CD8-positive, alpha-beta memory T cell (primary cell): Measurements from ENCODE around the gene TMEM170A. TPM values are rescaled to one million over a fixed set of nuclear protein-coding genes. Genes with fewer than 3 reads are reported as not detected.
A peak's percentile ranks its signal among the peaks of the same experiment; 100 is the strongest.

Source experiments
- CTCF ChIA-PET: fragments of 350-600 bp; sonication (Branson Sonifier 250); formaldehyde crosslinking; loops from one replicate; lab custom pipeline; 2021; ENCODE audit warnings: antibody characterized with exemption; lab: Charles Lee
- POLR2A ChIA-PET: fragments of 350-600 bp; sonication (Branson Sonifier 250); formaldehyde crosslinking; loops from one replicate; lab custom pipeline; 2021; ENCODE audit warnings: antibody characterized with exemption; lab: Charles Lee
- DNase-seq, 5 donors: peaks; one replicate each; pipeline versions ENCODE4 v3.0.0 to v3.0.0-alpha.2; 2020 to 2022; ENCODE audit warnings: mixed read lengths in 1 of 5
- H3K27ac ChIP-seq: one replicate; pipeline ENCODE4 v1.7.0; 2013; ENCODE audit warnings: low read depth, mild to moderate bottlenecking, low read length, moderate library complexity
- H3K27me3 ChIP-seq: 2 replicates; pipeline ENCODE4 v1.7.0; 2013; ENCODE audit warnings: low read length, mild to moderate bottlenecking; ENCODE audit not compliant: insufficient read depth, poor library complexity, severe bottlenecking
- H3K36me3 ChIP-seq: 2 replicates; pipeline ENCODE4 v1.7.0; 2013; ENCODE audit warnings: mild to moderate bottlenecking, low read length, moderate library complexity; ENCODE audit not compliant: insufficient read depth
- H3K4me1 ChIP-seq: 2 replicates; pipeline ENCODE4 v1.7.0; 2013; ENCODE audit warnings: mild to moderate bottlenecking, low read length, moderate library complexity; ENCODE audit not compliant: insufficient read depth
- H3K4me3 ChIP-seq: 2 replicates; pipeline ENCODE4 v1.7.0; 2013; ENCODE audit warnings: mild to moderate bottlenecking, low read length
- H3K9me3 ChIP-seq: 2 replicates; pipeline ENCODE4 v1.7.0; 2013; ENCODE audit warnings: mild to moderate bottlenecking, low read length
- H3K27ac Mint-ChIP-seq, 8 donors: one replicate each; pipeline ENCODE4 v1.8.0; 2020 to 2021; ENCODE audit warnings: mixed read lengths in 8 of 8, mild to moderate bottlenecking in 6 of 8, inconsistent platforms in 3 of 8, moderate library complexity in 3 of 8
- H3K27me3 Mint-ChIP-seq, 2 donors: one replicate each; pipeline ENCODE4 v1.8.0; 2020 to 2021; ENCODE audit warnings: mixed read lengths in 2 of 2, mild to moderate bottlenecking in 1 of 2, moderate library complexity in 1 of 2
- H3K36me3 Mint-ChIP-seq, 3 donors: one replicate each; pipeline ENCODE4 v1.8.0; 2020 to 2021; ENCODE audit warnings: mixed read lengths in 3 of 3, inconsistent platforms in 1 of 3, mild to moderate bottlenecking in 1 of 3
- H3K4me1 Mint-ChIP-seq, 3 donors: one replicate each; pipeline ENCODE4 v1.8.0; 2020 to 2021; ENCODE audit warnings: mixed read lengths in 3 of 3, inconsistent platforms in 1 of 3, mild to moderate bottlenecking in 1 of 3
- H3K4me3 Mint-ChIP-seq, 7 donors: one replicate each; pipeline ENCODE4 v1.8.0; 2020 to 2021; ENCODE audit warnings: mixed read lengths in 7 of 7, mild to moderate bottlenecking in 6 of 7, moderate library complexity in 4 of 7, inconsistent platforms in 2 of 7
- H3K9me3 Mint-ChIP-seq, 5 donors: one replicate each; pipeline ENCODE4 v1.8.0; 2020 to 2022; ENCODE audit warnings: mixed read lengths in 5 of 5, mild to moderate bottlenecking in 3 of 5, moderate library complexity in 2 of 5, inconsistent platforms in 1 of 5
- polyA plus RNA-seq: library from polyadenylated mRNA; unstranded; fragments of 300-500 nt; fragmentation: Illumina TruSeq; gene quantifications from one replicate; pipeline ENCODE4 v1.2.3, GENCODE V29; 2021
- total RNA-seq, 2 experiments: library from RNA; stranded (reverse); gene quantifications; one replicate each; pipeline ENCODE4 v1.2.3, GENCODE V29; 2021

Gene TMEM170A
- total and polyA plus RNA-seq, 3 experiments from 2014 or later: 40.9 to 41.8 (median 41.7) TPM

GRCh38 chr16:75406943-75407342 lies 57.5 kb downstream of the TMEM170A start:
- H3K36me3 Mint-ChIP-seq: peaks cover 3 to 49% (median 5%) of the 10 kb centered on the region in 3 donors
- H3K9me3 ChIP-seq: no peaks in the 10 kb centered on the region
- no peaks in the 10 kb centered on the region for H3K4me1 ChIP-seq
- no peak overlapping the region for H3K27ac ChIP-seq
- H3K27ac Mint-ChIP-seq: no peak overlapping the region
- peaks cover 8% of the 10 kb centered on the region for H3K36me3 ChIP-seq
- no peak overlapping the region for H3K4me3 Mint-ChIP-seq
- H3K4me1 Mint-ChIP-seq: no peaks in the 10 kb centered on the region
- no peak overlapping the region for H3K4me3 ChIP-seq
- no peak for DNase-seq
- CTCF ChIA-PET: no interaction called here
- H3K9me3 Mint-ChIP-seq: no peaks in the 10 kb centered on the region
- H3K27me3 ChIP-seq: no peaks in the 10 kb centered on the region
- H3K27me3 Mint-ChIP-seq: no peaks in the 10 kb centered on the region
- POLR2A ChIA-PET: no interaction called here

- Histone ChIP-seq H3K4me1 (no peaks in the 10 kb centered on the region), H3K9me3 (no peaks in the 10 kb centered on the region), H3K27ac (no peak overlapping the region), H3K36me3 (no peaks in the 10 kb centered on the region), H3K27me3 (no peaks in the 10 kb centered on the region), H3K4me3 (no peak overlapping the region)
- peak in 1 of 5 donors; percentile 27 for DNase-seq
- ChIA-PET CTCF (interaction anchor here (0.9 to 5.4 kb wide), 6 partner anchors 13 to 204 kb away, joined by 3 to 27 read pairs (median 12); partner anchors contain the start of gene TMEM170A), POLR2A (no interaction called here)
- H3K4me1 Mint-ChIP-seq: peaks cover 0 to 2% (median 0%) of the 10 kb centered on the region in 3 donors
- H3K27me3 Mint-ChIP-seq: no peaks in the 10 kb centered on the region
- H3K36me3 Mint-ChIP-seq: peaks cover 0 to 36% (median 2%) of the 10 kb centered on the region in 3 donors
- H3K4me3 Mint-ChIP-seq: no peak overlapping the region
- no peaks in the 10 kb centered on the region for H3K9me3 Mint-ChIP-seq
- H3K27ac Mint-ChIP-seq: peak overlapping the region in 1 of 8 donors; percentile 26
Measured at GRCh38 chr16:75402821-75403475, 61.5 kb downstream of the TMEM170A start.

- H3K27ac ChIP-seq: no peak overlapping the region
- H3K9me3 ChIP-seq: no peaks in the 10 kb centered on the region
- H3K4me3 Mint-ChIP-seq: no peak overlapping the region
- no peaks in the 10 kb centered on the region for H3K36me3 ChIP-seq
- no peaks in the 10 kb centered on the region for H3K9me3 Mint-ChIP-seq
- no peak for DNase-seq
- H3K4me1 ChIP-seq: no peaks in the 10 kb centered on the region
- H3K4me1 Mint-ChIP-seq: peaks cover 0 to 2% (median 0%) of the 10 kb centered on the region in 3 donors
- no peaks in the 10 kb centered on the region for H3K27me3 Mint-ChIP-seq
- no peak overlapping the region for H3K4me3 ChIP-seq
- ChIA-PET CTCF (interaction anchor here (1.3 to 5.4 kb wide), 3 partner anchors 10 to 203 kb away, joined by 3 to 27 read pairs (median 6); no protein-coding TSS in a partner anchor), POLR2A (interaction anchor here (0.6 kb wide), 1 partner anchor 67 kb away, joined by 8 read pairs; no protein-coding TSS in a partner anchor)
- no peak overlapping the region for H3K27ac Mint-ChIP-seq
- H3K36me3 Mint-ChIP-seq: peaks cover 0 to 33% (median 3%) of the 10 kb centered on the region in 3 donors
- no peaks in the 10 kb centered on the region for H3K27me3 ChIP-seq
Measured at GRCh38 chr16:75402159-75402820, 62.2 kb downstream of the TMEM170A start.

- H3K27me3 Mint-ChIP-seq: no peaks in the 10 kb centered on the region
- Histone ChIP-seq H3K9me3 (no peaks in the 10 kb centered on the region), H3K4me3 (no peak overlapping the region), H3K4me1 (no peaks in the 10 kb centered on the region), H3K36me3 (no peaks in the 10 kb centered on the region), H3K27ac (no peak overlapping the region), H3K27me3 (no peaks in the 10 kb centered on the region)
- DNase-seq: no peak
- CTCF ChIA-PET: interaction anchor here (1.3 to 5.4 kb wide), 3 partner anchors 10 to 203 kb away, joined by 3 to 27 read pairs (median 6); no protein-coding TSS in a partner anchor
- peaks cover 0 to 2% (median 0%) of the 10 kb centered on the region in 3 donors for H3K4me1 Mint-ChIP-seq
- H3K4me3 Mint-ChIP-seq: no peak overlapping the region
- no peaks in the 10 kb centered on the region for H3K9me3 Mint-ChIP-seq
- no peak overlapping the region for H3K27ac Mint-ChIP-seq
- H3K36me3 Mint-ChIP-seq: peaks cover 0 to 29% (median 3%) of the 10 kb centered on the region in 3 donors
- POLR2A ChIA-PET: interaction anchor here (0.6 kb wide), 1 partner anchor 67 kb away, joined by 8 read pairs; no protein-coding TSS in a partner anchor
Measured at GRCh38 chr16:75401691-75402090, 62.8 kb downstream of the TMEM170A start.

- Mint-ChIP-seq H3K27ac (no peak overlapping the region), H3K27me3 (no peaks in the 10 kb centered on the region), H3K9me3 (no peaks in the 10 kb centered on the region), H3K4me1 (peaks cover 0 to 2% (median 0%) of the 10 kb centered on the region in 3 donors), H3K4me3 (no peak overlapping the region), H3K36me3 (peaks cover 5 to 35% (median 9%) of the 10 kb centered on the region in 3 donors)
- ChIA-PET POLR2A (no interaction called here), CTCF (interaction anchor here (3.3 to 5.4 kb wide), 2 partner anchors 164 to 199 kb away, joined by 15 to 27 read pairs; no protein-coding TSS in a partner anchor)
- Histone ChIP-seq H3K27ac (no peak overlapping the region), H3K9me3 (no peaks in the 10 kb centered on the region), H3K4me3 (no peak overlapping the region), H3K4me1 (no peaks in the 10 kb centered on the region), H3K36me3 (peaks cover 9% of the 10 kb centered on the region), H3K27me3 (no peaks in the 10 kb centered on the region)
- no peak for DNase-seq
Measured at GRCh38 chr16:75398333-75398732, 66.2 kb downstream of the TMEM170A start.

- H3K4me1 Mint-ChIP-seq: peaks cover 0 to 2% (median 0%) of the 10 kb centered on the region in 3 donors
- Histone ChIP-seq H3K4me1 (no peaks in the 10 kb centered on the region), H3K27me3 (no peaks in the 10 kb centered on the region), H3K9me3 (no peaks in the 10 kb centered on the region), H3K27ac (no peak overlapping the region), H3K4me3 (no peak overlapping the region), H3K36me3 (peaks cover 16% of the 10 kb centered on the region)
- ChIA-PET POLR2A (no interaction called here), CTCF (interaction anchor here (1.1 to 4.7 kb wide), 2 partner anchors 10 to 161 kb away, joined by 3 to 26 read pairs; no protein-coding TSS in a partner anchor)
- no peak overlapping the region for H3K4me3 Mint-ChIP-seq
- no peaks in the 10 kb centered on the region for H3K9me3 Mint-ChIP-seq
- H3K27ac Mint-ChIP-seq: no peak overlapping the region
- peaks cover 5 to 53% (median 13%) of the 10 kb centered on the region in 3 donors for H3K36me3 Mint-ChIP-seq
- H3K27me3 Mint-ChIP-seq: no peaks in the 10 kb centered on the region
- no peak for DNase-seq
Measured at GRCh38 chr16:75394941-75395340, 69.5 kb downstream of the TMEM170A start.
